NCI-H1417 (cell line): ENCODE data around the gene COL8A1.

Source experiments
- DNase-seq, 3 experiments: peaks; one replicate each; lab custom pipeline; 2025; lab: John Stamatoyannopoulos, UW

COL8A1 gene

DNA sequence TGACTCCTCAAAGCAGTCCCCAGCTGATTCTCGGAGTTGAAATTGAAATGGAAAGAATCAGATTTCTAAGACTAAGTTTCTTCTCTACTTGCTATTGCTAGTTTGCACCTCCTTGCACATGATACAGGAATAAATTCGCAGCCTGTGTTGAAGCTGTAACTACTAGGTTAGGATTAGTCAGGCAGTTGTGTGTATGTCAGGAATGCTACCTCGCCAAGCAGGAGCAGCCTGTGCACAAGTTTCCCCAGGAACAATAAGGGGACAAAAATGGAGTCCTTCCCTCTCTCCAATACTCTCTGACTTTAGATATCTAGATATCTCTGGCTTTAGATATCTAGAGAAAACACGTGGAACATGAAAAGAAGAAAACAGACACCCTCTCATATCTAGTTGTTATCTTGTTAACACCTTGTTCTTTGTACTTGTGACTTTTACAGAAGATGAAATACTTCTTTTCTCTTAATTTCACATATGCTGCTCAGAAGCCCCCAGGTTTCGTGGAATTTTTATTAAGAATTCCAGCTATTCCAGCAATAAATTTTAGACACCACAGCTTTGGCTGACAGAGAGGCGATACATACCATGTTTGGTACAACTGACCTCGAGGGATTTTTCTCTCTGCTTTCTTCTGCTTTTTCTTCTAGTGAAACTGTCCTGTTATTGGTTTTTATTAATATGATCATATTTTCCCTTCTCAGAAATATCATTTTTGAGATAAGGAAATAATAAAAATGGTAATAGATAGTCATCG is 123.2 kb downstream of the COL8A1 start:
- DNase-seq, result no peak

- DNase-seq, result no peak
These were observed 124.5 kb downstream of the COL8A1 start for GRCh38 chr3:99762901-99763300.

DNA sequence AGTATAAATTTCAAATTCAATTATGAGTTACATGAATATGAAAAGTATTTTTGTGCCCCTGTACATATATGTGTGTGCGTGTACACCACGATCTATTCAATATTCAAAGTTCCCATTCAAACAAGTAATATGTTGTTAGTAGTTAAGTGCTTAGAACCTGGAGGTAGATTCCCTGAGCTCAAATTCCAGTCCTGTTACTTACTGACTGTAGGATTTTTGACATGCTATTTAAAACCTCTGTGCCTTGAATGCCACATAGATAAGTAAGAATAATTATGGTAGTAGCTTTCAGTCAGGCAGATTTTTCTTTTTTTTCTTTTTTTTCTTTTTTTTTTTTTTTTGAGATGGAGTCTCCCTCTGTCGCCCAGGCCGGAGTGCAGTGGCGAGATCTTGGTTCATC is 126.0 kb downstream of the COL8A1 start:
- DNase-seq, result no peak

GRCh38 chr3:99765042-99765942 is 126.9 kb downstream of the COL8A1 start:
- no peak for DNase-seq

GRCh38 chr3:99767291-99767690 is 128.9 kb downstream of the COL8A1 start:
- no peak for DNase-seq

- no peak for DNase-seq
These were observed 129.7 kb downstream of the COL8A1 start for GRCh38 chr3:99768126-99768525.

DNA sequence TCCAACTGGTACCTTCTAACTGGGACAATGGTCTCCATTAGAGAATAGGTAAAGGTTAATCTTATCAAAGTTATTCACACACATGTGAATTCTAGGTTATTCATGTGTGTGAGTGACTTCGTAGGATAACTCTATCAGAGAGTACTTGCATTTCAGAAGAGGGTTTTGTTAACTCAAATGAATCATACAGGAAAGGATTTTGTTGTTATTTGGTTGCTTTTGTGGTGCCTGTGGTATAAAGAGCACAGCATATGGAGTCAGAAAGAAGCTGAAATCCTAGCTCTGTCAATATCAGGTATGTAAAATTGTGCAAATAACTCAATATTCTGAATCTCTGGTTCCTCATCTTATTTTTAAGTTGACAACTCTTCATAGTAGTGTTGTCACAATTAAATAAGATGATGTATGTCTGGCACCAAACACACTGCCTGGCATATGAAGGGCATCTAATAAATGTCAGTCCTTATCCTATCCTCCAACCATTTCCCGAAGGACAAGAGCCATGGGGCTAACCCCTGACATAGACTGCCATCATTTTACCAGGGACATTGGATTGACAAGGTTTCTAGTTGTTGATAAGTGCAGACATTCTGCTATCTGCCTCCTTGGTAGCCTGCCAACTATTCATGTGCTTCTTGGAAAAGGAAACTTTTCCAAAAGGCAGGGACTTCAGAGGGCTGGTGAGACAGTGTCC is 130.6 kb downstream of the COL8A1 start:
- no peak for DNase-seq

- no peak for DNase-seq
These were observed 133.8 kb downstream of the COL8A1 start for GRCh38 chr3:99772171-99772570.

DNA sequence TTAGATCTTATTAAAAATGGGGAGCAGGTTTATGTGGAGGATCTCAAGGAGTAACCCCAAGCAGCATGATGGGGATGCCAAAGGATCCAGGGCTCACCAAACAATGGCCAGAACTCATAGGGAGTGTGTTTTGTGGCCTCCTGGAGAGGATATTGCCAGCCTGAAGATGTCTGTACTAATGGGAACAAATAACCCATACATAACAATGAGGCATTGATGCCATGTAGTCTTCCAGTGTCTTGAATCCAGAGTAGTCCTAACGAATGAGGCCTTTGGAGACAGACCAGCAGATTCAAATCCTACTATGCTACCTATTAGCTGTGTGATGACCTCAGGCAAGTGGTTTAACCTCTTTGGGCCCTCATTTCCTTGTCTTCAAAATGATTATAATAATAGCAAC is 134.3 kb downstream of the COL8A1 start:
- no peak for DNase-seq

DNA sequence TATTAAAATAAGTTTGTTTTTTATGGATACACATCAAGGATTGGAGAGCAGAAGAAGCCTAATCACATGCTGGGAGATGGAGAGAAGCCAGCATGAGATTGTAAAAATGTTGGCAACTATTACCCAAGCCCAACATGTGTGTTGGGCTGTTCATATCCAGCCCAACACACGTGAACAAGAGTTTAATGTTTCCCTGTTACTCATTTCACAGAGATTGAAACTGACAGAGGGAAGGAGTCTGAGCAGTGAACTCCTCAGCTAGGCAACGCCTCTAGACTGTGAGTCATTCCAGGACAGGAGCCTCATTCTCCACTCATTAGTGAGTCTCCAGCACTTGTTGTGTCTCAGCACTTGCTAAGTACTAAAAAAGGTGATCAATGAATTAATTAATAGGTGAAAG is 136.1 kb downstream of the COL8A1 start:
- no peak for DNase-seq

GRCh38 chr3:99776516-99777209 is 138.3 kb downstream of the COL8A1 start:
- DNase-seq, result no peak

DNA sequence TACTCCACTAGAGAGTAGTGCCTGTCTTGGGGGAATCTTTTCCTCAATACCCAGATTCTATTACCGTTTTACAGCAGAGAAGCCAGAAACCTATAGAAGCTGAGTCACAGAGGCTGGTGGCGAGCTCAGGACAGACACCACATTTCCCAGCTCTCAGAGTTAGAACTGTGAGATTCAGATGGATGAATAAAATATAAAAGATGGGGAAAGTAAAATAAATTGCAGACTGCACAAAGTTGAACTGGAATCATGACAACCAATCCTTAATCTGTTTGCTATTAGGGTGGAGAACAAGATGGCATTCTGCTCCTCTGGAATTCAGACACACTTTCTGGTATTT is 138.8 kb downstream of the COL8A1 start:
- DNase-seq, result no peak

- DNase-seq, result peak in 1 of 3 experiments; percentile 17
These were observed 139.3 kb downstream of the COL8A1 start for GRCh38 chr3:99777708-99778107.

GRCh38 chr3:99780749-99781148 is 142.4 kb downstream of the COL8A1 start:
- no peak for DNase-seq

DNA sequence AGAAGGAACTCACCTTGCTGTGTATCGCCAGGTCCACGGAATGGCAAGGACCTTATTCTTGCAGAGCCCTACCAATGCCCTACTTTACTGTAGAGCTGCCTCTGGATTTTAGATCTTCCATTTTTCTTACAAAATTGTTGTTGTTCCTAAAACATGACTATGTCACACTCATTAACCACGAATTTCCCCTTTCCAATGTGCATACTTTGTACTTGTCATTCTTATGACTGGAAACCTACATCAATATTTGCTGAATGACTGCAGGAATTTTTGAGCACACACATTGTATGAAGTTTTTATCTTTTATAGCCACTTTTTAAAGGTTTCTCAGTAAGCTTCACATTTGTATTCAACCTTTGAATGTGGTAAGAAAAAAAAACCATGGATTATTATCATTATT is 143.4 kb downstream of the COL8A1 start:
- no peak for DNase-seq

GRCh38 chr3:99783011-99783573 is 144.7 kb downstream of the COL8A1 start:
- peak in 1 of 3 experiments; percentile 8 for DNase-seq

DNA sequence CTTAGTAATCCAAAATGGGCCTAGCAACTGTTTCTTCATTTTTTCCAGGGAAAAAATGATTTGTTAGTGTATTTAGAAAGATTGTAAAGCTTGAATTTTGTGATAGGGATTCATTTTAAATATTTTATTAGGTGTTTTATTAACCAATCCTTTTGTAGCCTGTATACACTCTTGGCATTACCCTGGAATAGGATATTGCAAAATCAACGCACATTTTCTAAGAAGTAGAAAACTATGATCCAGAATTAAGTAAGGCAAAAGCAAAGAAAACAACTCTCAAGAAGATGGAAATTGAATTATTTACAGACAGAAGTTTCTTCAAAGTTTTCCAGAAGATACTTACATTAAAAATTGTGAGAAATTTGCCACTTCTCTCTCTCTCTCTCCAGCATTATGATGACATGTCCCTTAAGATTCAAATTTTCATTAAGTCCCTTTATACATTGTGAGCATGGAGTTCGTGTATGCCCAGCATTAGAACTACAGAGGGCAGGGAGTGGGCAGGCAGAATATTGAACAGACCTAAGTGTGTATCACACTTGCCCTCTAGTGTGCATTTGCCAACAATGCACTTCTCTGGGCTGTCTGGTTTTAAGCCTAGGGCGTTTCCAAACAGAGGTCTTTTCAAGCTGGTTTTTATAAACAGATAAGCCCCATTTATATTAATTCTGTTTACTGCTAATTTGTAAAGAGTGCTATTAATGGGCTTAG is 150.8 kb downstream of the COL8A1 start:
- peak; percentile 19 to 64 (median 37) for DNase-seq

- DNase-seq, result no peak
These were observed 156.1 kb downstream of the COL8A1 start for GRCh38 chr3:99794485-99794884.

- DNase-seq, result no peak
These were observed 157.2 kb downstream of the COL8A1 start for GRCh38 chr3:99795573-99795972.

- no peak for DNase-seq
These were observed 161.0 kb downstream of the COL8A1 start for GRCh38 chr3:99799422-99799821.

DNA sequence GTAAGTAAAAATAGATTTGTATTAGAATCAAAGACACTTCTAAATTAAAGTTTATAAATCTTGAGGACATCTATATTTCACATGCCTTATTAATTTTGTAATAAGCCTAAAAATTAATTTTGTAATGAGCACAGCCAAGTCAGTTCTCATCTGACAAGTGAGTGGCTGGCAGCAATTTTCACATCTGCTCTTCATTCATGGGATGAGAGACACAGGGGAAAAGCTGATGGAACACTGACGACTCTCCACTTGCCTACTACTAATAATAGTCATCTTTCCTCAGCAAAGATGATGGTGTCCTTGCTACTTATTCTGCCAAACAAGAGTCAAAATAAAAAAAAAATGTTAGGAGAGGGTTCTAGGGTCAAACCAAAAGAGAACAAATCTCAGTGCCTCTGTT is 164.9 kb downstream of the COL8A1 start:
- DNase-seq, result no peak
